ENCODE data around the gene TSPAN18. TPM values are rescaled to one million over a fixed set of nuclear protein-coding genes. Genes with fewer than 3 reads are reported as not detected.

The TSPAN18 gene
- total RNA-seq, 4 donors from 2014 or later: 3.6 to 12.4 (median 8.2) TPM

DNA sequence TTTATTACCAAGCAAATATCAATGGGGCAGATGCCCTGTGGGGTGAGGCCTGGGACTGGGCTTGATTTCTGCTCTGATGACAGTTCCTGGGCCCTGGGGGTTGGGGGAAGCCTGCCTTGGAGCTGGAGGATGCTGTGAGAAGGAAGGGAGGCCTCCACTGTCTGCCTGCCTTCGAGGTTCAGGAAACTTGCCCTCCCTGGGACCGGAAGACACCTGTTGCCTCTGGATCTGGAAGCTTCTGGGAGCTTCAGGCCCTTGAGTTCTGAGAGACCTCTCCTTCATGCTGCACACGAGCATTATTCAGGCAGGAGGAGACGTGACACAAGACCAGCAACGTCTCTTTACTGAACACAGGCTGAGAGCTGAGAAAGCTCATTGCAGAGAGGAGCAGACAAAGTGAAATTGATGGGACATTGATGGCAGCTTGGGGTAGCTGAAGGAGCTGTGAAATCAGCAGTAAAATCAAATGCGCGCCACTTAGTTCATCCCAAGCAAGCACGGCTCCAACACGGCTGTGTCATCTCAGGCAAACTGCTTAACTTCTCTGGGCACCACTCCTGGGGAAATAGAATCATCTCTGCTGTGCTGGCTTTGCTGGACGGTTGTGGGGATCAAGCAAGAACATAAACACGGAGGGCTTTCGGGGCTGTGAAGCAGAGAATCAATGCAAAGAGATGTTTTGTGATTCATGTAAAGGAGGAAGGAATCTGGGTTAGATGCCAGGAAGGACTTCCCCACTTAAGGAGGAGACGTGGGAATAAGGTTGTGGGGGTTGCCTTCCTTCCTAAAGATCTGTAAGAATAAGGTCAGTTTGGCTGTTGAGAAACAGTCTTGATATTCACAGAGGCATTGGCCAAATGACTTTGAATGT lies 159.4 kb downstream of the TSPAN18 start:
- TF ChIP-seq, protein P1, sequence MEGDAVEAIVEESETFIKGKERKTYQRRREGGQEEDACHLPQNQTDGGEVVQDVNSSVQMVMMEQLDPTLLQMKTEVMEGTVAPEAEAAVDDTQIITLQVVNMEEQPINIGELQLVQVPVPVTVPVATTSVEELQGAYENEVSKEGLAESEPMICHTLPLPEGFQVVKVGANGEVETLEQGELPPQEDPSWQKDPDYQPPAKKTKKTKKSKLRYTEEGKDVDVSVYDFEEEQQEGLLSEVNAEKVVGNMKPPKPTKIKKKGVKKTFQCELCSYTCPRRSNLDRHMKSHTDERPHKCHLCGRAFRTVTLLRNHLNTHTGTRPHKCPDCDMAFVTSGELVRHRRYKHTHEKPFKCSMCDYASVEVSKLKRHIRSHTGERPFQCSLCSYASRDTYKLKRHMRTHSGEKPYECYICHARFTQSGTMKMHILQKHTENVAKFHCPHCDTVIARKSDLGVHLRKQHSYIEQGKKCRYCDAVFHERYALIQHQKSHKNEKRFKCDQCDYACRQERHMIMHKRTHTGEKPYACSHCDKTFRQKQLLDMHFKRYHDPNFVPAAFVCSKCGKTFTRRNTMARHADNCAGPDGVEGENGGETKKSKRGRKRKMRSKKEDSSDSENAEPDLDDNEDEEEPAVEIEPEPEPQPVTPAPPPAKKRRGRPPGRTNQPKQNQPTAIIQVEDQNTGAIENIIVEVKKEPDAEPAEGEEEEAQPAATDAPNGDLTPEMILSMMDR (IDR thresholded peaks at IDR 0.05): no peak
- TF ChIP-seq POLR2A (IDR thresholded peaks at IDR 0.05): no peak
- Histone ChIP-seq H3K9me3 (no peaks in the 10 kb centered on the region), H3K27me3 (no peaks in the 10 kb centered on the region), H3K36me3 (no peaks in the 10 kb centered on the region), H3K27ac (no peak overlapping the region), H3K4me1 (peaks cover 7 to 14% of the 10 kb centered on the region in 2 donors), H3K4me3 (replicated peaks in 1 of 3) (no peak overlapping the region)
- intact Hi-C loops (cut with DNase I): no loop called here
- no peak for DNase-seq
- WGBS, 2 donors: 85 to 87% methylated on average over 13 of the region's 13 CpGs

DNA sequence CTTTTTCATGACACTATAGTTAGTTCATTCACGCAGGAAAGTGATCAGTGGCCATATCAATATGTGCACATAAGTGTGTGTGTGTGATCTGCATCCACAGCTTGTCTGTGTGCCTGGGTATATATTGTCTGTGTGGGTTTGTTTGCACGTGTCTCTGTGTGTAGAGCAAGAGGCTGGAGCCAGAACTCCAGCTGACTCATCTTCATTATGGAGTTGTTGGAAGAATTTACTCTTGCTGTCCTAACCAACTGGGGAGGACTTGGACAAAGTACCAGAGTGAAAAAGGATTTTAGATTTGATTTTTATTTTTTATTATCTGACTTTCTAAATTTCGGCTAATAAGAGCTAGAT lies 160.0 kb downstream of the TSPAN18 start:
- H3K36me3 ChIP-seq: no peaks in the 10 kb centered on the region
- no peak overlapping the region for H3K27ac ChIP-seq
- no peaks in the 10 kb centered on the region for H3K27me3 ChIP-seq
- TF ChIP-seq POLR2A (IDR thresholded peaks at IDR 0.05): no peak
- TF ChIP-seq, protein P1 (IDR thresholded peaks at IDR 0.05): no peak
- no peak overlapping the region for H3K4me3 ChIP-seq (replicated peaks in 1 of 3)
- intact Hi-C loops (cut with DNase I): no loop called here
- H3K9me3 ChIP-seq: no peaks in the 10 kb centered on the region
- no peak for DNase-seq
- WGBS, 2 donors: 77 to 82% methylated on average over 3 of the region's 3 CpGs
- peaks cover under 1 to 8% of the 10 kb centered on the region in 2 donors for H3K4me1 ChIP-seq

DNA sequence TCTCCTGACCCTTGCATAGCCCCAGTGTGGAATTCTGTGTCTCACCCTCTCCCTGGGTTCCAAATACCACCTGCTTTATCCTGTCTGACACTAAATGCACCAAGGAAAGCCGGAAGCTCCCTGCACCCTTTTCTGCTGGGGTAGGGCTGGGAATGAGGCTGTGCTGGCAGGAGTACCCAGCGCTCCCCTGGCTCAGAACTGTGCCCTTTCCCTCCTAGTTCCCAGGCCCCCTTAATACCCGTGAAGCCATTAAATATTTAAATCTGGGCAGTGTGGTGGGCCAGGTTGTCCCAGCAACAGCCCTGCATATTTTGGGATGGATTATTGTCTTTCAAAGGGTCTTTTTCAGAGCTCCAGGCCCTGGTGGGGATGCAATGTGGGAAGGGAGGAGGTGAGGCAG lies 160.9 kb downstream of the TSPAN18 start:
- DNase-seq: no peak
- 81 to 89% methylated on average over 3 of the region's 3 CpGs for WGBS, 2 donors
- Histone ChIP-seq H3K4me1 (peaks cover 0 to 3% of the 10 kb centered on the region in 2 donors), H3K36me3 (no peaks in the 10 kb centered on the region), H3K27ac (no peak overlapping the region), H3K27me3 (no peaks in the 10 kb centered on the region), H3K9me3 (no peaks in the 10 kb centered on the region), H3K4me3 (replicated peaks in 1 of 3) (no peak overlapping the region)
- TF ChIP-seq POLR2A (IDR thresholded peaks at IDR 0.05): no peak
- TF ChIP-seq, protein P1 (IDR thresholded peaks at IDR 0.05): no peak
- intact Hi-C loops (cut with DNase I): no loop called here

DNA sequence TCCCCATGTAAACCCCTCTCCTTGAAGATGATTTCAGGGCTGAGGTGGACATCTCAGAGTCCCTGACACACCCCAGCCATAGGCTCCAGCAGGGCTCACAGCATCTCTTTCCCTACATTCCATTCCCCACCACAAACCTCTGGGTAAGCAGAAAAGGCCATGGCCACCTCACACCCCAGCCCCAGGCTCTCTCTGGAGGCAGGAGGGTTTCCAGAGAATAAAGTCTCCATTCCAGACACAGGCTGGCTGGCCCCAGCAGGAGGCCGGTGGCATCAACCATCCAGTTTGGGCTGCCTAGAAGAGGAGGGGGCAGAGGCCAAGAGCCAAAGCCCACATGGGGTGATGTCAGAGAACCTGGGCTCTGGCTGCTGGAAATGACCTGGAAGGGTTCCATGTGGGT lies 162.5 kb downstream of the TSPAN18 start:
- Histone ChIP-seq H3K27ac (no peak overlapping the region), H3K36me3 (no peaks in the 10 kb centered on the region), H3K4me1 (peaks cover 0 to 14% of the 10 kb centered on the region in 2 donors), H3K9me3 (no peaks in the 10 kb centered on the region), H3K27me3 (no peaks in the 10 kb centered on the region), H3K4me3 (replicated peaks in 1 of 3) (no peak overlapping the region)
- 100% methylated on average over 1 of the region's 1 CpG for WGBS, 2 donors
- no peak for DNase-seq
- intact Hi-C loops (cut with DNase I): no loop called here
- TF ChIP-seq, protein P1 (IDR thresholded peaks at IDR 0.05): no peak
- TF ChIP-seq POLR2A (IDR thresholded peaks at IDR 0.05): no peak

DNA sequence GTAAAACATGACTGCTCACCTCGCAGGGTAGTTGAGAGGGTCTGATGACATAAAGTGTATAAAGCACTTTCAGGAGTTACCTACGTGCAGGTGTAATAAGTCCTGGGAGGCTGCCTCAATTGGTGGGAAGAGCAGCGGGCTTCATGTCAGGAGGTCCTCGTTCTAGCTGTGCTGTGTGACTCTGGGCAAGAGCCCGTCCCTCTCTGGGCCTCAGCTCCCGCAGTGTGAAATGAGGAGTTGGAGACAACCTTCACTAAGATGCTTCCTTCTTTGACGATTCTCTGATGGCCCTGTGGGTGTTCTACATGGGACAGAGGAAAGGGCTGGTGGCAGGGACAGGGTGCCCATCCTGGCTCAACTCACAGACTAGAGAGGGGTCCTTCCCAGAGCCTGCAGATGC lies 166.1 kb downstream of the TSPAN18 start:
- 89 to 91% methylated on average over 5 to 7 of the region's 7 CpGs for WGBS, 2 donors
- H3K4me3 ChIP-seq (replicated peaks in 1 of 3): no peak overlapping the region
- TF ChIP-seq POLR2A (IDR thresholded peaks at IDR 0.05): no peak
- TF ChIP-seq, protein P1 (IDR thresholded peaks at IDR 0.05): no peak
- H3K36me3 ChIP-seq: no peaks in the 10 kb centered on the region
- H3K27ac ChIP-seq: no peak overlapping the region
- H3K9me3 ChIP-seq: no peaks in the 10 kb centered on the region
- intact Hi-C loops (cut with DNase I): loop anchor here (5.0 kb wide), 1 partner anchor 271 kb away; no protein-coding TSS in a partner anchor
- peaks cover 0 to 12% of the 10 kb centered on the region in 2 donors for H3K4me1 ChIP-seq
- no peak for DNase-seq
- no peaks in the 10 kb centered on the region for H3K27me3 ChIP-seq

Data from thyroid gland (tissue), 4 donors.